GM18499 (cell line): ENCODE data around the gene CBR1.
"Not testable (repeated sequence)": the region's sequence is repeated elsewhere in the genome, so short reads cannot be mapped to it uniquely, and the experiment has no call there.

Experiments used
- ATAC-seq: cut with Tn5 transposase; IDR thresholded peaks from one replicate; pipeline ENCODE4 v1.9.1; 2021; ENCODE audit warnings: moderate number of reproducible peaks; ENCODE audit not compliant: insufficient read depth, unreplicated experiment

CBR1 gene

GRCh38 chr21:36077758-36078157 lies 7.9 kb downstream of the CBR1 start:
- no peak for ATAC-seq

GRCh38 chr21:36079010-36079649 lies 9.3 kb downstream of the CBR1 start:
- no peak for ATAC-seq

- ATAC-seq, result no peak
Measured at GRCh38 chr21:36079671-36080070, 9.8 kb downstream of the CBR1 start.

- ATAC-seq, result no peak
Measured at GRCh38 chr21:36080386-36080785, 10.6 kb downstream of the CBR1 start.

- no peak for ATAC-seq
Measured at GRCh38 chr21:36082237-36082664, 12.4 kb downstream of the CBR1 start.

- ATAC-seq, result no peak
Measured at GRCh38 chr21:36087362-36088138, 17.7 kb downstream of the CBR1 start.

GRCh38 chr21:36089946-36090345 lies 20.1 kb downstream of the CBR1 start:
- ATAC-seq, result no peak

GRCh38 chr21:36092681-36093080 lies 22.9 kb downstream of the CBR1 start:
- no peak for ATAC-seq

GRCh38 chr21:36093512-36093911 lies 23.7 kb downstream of the CBR1 start:
- no peak for ATAC-seq

- no peak for ATAC-seq
Measured at GRCh38 chr21:36096398-36097290, 26.8 kb downstream of the CBR1 start.

GRCh38 chr21:36097427-36098181 lies 27.8 kb downstream of the CBR1 start:
- peak; percentile 80 for ATAC-seq

- ATAC-seq, result no peak
Measured at GRCh38 chr21:36098182-36098532, 28.3 kb downstream of the CBR1 start.

- no peak for ATAC-seq
Measured at GRCh38 chr21:36099000-36099399, 29.2 kb downstream of the CBR1 start.

- not testable (repeated sequence) for ATAC-seq
Measured at GRCh38 chr21:36099695-36100211, 29.9 kb downstream of the CBR1 start.

GRCh38 chr21:36100971-36101641 lies 31.3 kb downstream of the CBR1 start:
- ATAC-seq, result no peak

- no peak for ATAC-seq
Measured at GRCh38 chr21:36103434-36103833, 33.6 kb downstream of the CBR1 start.

GRCh38 chr21:36104317-36105300 lies 34.8 kb downstream of the CBR1 start:
- no peak for ATAC-seq

- ATAC-seq, result no peak
Measured at GRCh38 chr21:36105327-36105842, 35.6 kb downstream of the CBR1 start.
